HG03025 (cell line): ENCODE results near the gene CEP290.
"Not testable (repeated sequence)": the region's sequence is repeated elsewhere in the genome, so short reads cannot be mapped to it uniquely, and the experiment has no call there.

Experiments
- ATAC-seq: cut with Tn5 transposase; IDR thresholded peaks from one replicate; pipeline ENCODE4 v1.9.1; 2021; ENCODE audit warnings: mild to moderate bottlenecking, moderate library complexity; ENCODE audit not compliant: unreplicated experiment, low FRiP score

Gene CEP290

DNA sequence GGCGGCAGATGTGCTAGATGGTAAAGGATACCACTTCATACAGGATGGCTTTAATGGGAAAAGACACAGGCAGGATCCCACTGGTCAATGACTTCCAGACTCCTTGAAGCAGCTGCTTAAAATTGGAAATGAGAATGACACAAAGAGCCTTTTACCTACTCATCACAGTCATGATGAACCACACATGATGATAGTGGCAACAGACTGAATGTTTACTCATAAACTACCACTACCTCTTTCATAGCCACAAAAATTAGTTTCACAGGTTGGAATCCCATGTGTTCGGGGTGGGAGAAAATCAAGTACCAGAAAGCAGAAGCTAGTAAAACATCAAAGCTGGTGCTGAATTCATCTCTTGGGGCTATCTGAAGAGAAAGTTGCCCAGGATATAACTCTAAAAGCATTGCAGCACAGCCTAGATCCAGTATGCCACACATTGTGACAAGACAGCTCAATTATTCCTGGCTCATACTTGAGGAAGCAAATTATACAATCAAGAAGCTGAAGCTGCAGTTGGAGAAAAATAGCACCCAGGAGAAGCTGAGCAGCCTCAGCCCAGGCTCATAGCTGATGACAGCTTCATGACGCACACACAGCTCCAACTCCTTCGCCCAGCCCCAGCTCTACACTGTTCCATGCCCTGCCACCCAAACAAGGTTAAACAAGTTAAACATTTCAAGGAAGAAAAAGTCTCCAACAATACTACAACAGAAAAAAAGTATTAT, 83.7 kb downstream of the CEP290 start:
- no peak for ATAC-seq

DNA sequence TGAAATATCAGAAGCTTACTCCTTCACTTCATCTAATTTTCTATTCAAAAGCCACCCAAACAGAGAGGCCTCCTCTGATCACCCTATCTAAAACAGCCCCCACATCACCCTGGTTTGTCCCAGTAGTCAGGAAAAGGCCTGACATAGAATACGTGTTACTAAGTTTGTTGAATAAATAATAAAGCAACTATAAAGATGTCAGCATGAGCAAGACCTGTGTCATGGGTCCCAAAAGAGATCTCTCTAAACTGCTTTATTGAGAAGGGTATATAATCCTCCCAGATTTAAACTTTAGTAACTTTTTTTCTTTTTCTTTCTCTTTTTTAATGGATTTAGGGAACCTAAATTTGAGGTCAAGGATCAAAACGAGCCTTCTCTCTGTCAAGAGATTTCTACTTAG, 85.3 kb downstream of the CEP290 start:
- ATAC-seq, result no peak

DNA sequence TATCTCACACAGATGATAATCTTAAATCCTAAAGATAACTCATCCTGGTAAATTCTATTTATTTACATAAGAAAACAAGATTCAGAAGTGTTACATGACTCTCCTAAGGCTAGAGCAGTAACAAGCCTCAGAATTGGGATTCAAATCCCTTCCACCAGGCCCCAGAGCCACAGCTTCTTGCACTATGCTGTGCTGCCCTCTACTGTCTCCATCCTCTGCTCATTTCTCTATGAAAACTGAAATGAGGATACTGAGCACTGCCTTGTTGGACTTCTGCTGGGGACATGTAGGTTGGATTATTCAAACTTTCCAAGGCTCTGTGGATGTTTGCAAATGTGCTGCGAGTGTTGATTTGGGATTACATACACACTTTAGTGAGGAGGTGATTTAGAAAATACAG, 89.2 kb downstream of the CEP290 start:
- ATAC-seq, result peak; percentile 48

DNA sequence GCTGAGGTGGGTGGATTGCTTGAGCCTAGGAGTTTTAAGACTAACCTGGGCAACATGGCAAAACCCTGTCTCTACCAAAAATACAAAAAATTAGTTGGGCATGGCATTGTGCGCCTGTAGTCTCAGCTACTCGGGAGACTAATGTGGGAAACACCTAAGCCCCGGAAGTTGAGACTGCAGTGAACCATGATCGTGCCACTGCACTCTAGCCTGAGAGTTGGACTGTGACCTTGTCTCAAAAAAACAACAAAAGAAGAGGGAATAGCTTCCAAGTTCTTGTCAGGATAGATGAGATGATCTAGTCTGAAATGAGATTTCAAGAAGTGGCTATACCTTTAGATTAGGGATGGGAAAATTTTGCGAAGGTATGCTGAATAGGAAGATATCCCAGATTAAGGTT, 97.9 kb downstream of the CEP290 start:
- ATAC-seq, result no peak

DNA sequence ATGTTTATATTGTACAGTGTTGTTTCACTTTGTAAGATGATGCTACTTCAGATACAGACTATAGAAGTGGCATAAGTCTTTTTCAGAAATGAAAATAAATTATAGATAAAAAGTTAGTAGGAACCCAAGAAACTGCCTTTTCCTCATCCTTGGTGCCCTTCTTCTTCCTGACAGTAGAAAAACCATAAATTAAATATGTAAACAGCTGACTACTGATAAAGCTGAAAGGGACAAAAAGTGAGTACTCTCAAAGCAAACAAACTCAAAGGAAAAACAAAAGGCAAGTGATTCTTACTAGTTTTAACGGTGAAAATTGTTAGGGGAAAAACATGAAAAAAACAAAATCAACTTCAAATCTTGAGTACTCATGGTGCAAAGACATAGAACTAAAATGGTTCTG, 104.1 kb downstream of the CEP290 start:
- no peak for ATAC-seq

DNA sequence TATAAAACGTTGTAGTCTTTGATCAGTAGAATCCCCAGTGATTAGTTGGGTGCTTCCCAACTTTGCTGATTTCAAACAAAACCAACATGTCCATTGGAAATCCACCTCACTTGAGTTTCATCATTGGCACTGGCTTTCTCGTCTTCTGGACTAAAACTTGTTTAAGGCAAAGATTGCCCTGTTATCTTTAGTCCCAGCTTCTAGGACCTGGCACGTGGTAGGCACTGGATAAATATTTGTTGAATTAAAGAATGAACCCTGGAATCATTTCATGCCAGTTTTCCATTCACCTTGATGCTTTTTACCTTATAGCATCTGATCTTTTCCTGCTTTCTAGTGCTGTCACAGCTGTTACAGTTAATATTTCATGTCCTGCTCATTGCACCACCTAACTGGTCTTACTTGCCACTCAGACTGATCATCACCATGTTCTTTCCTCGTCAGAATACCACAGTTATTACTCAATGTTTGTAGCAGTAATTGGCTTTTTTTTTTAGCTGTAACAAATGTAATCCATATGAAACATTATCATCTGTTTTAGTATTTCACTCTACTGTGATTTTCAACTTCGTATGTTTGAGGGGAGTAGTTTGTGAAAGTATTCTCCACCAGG, 105.4 kb downstream of the CEP290 start:
- no peak for ATAC-seq

DNA sequence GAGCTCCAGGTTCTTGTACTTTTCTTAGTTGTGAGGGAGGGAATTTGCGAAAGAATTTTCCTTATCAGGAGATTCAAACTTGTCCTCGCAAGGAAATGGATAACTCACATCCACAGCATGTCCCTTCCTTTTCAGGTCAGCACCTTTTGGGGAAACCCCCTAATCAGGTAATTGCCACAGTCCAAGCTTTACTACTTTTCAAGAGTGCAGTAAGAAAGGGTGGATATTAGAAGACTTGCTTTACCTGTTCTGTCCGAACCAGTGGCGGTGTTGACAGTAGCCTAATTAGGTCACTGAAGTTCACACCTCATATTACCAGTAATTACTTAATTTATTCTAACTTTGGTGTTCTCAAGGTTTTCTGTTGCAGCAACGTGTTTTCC, 106.0 kb downstream of the CEP290 start:
- peak; percentile 20 for ATAC-seq

DNA sequence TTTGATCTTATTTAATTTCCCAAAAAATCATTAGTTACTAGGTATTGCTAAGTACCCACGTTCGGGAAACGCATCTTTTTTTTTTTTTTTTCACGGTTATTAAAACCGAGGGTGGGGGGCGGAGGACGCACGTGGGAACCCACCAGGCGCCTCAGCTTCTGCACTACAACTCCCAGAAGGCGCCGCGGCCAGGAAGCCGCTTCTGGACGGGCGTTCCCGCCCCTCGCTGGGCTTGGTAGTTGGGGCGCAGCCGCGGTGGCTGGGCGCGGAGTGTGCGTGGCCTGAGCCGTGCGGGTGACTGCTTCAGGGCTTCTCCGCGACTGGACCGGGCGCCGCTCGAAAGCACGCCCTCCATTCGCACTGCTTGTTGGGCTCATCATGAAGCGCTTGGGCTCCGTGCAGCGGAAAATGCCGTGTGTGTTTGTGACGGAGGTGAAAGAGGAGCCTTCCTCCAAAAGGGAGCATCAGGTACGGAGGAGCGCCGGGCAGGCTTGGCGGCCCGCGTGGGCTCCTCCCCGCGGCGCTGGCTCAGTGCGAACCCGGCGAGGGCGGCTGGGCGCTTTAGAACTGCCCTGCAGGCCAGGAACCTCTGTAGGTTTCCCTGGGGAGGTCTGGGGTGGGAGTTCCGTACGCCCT, 106.5 kb downstream of the CEP290 start:
- ATAC-seq, result peak; percentile 100

DNA sequence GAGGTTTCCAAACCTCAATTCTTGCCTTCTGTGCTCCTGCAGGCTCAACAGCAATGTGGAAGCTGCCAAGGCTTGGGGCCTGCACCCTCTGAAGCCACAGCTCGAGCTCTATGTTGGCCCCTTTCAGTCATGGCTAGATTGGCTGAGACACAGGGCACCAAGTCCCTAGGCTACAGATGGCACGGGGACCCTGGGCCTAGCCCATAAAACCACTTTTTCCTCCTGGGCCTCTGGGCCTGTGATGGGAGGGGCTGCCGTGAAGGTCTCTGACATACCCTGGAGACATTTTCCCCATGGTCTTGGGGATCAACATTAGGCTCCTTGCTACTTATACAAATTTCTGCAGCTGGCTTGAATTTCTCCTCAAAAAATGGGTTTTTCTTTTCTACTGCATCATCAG, 110.7 kb downstream of the CEP290 start:
- ATAC-seq, result not testable (repeated sequence)

DNA sequence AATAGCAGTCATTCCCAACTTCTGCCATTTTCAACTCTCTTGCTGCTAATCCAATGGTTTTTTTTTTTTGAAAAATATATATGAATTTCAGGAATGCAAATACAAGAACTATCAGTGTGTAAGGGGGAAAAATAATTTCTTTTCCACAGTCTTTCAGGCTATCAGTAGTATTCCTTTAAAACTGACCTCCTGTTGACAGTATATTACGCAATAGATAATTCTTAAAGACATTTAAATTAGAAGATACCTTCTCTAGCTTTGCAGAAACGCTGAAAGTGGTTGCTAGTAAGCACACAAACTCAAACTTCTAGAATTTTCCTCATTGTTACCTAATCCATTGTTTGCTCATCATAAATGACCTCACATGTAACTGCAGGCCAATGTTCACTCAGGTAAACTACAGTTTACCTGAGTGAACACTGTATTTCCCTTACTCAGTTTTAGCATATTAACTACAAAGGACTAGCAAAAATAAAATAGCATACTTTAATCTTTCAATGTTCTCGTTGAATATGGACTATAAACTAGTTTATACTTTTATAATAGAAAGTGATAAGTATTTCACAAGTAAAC, 112.7 kb downstream of the CEP290 start, which contains the start of gene C12orf50:
Gene C12orf50 (minus strand): TSS at position 309 of the 573 bp plus-strand sequence. CDS start 2,439 bp downstream, outside the sequence.
- ATAC-seq, result no peak

DNA sequence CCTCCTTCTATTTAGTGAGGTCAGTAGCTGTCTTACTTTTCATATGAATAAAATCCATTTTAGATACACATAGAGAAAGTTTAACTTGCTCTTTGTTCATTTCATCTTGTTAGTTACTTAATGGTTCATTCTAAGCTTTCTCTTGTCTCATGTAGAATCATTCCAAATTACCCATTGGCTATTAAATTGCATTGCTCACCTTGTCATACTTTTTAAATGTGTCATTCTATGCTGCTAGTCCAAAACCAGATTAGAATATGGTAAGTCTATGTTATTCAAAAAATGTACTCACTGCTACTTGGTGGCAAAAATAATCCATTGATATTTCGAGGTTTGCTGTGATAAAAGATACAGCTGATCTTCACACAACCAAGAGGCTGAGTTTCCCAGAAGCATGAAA, 115.7 kb downstream of the CEP290 start:
- no peak for ATAC-seq

DNA sequence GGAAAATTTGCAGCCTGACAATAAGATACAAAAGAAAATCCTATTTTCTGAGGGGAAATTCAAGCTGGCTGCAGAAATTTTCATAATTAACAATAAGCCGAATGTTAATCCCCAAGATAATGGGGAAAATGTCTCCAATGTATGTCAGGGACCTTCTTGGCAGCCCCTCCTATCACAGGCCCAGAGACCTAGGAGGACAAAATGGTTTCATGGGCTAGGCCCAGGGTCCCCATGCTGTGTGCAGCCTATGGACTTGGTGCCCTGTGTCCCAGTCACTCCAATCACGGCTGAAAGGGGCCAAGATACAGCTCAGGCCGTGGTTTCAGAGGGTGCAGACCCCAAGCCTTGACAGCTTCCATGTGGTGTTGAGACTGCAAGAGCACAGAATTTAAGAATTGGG, 123.9 kb downstream of the CEP290 start:
- no peak for ATAC-seq

DNA sequence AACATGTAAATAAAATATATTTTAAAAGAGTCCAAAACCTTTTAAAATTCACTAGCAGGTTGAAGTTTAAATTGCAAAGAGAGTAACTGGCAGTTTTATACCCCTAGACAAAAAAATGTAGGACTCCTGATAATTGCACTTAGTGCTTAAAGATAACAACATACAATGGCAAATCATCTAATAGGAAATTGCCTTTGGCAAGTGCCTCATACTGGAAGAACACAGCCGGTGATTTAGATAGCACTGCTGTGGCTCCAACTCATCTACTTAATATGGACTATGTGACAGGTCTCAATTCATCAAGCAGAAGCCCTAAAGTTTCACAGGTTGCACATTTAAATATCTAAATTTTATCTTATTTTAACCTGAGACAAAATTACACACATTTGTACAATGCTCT, 126.1 kb downstream of the CEP290 start:
- ATAC-seq, result no peak

DNA sequence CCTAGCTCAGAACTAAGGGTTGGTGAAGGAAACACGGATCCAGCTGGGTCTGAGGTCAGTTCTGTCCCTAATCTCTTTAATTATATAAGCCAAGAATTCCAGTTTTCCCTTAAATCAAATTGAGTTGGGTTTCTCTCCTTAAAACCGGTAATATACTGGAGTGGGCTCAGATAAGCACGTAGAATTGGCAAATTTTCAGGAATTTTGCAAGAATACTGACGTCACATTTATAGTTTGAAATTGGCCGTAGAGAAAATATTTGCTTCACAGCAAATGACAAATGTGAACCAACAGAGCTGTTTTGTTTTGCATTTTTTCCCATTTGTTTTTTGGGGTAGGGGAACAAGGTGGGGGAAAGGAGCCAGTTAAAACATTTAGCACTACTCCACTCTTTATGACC, 130.1 kb downstream of the CEP290 start:
- no peak for ATAC-seq

DNA sequence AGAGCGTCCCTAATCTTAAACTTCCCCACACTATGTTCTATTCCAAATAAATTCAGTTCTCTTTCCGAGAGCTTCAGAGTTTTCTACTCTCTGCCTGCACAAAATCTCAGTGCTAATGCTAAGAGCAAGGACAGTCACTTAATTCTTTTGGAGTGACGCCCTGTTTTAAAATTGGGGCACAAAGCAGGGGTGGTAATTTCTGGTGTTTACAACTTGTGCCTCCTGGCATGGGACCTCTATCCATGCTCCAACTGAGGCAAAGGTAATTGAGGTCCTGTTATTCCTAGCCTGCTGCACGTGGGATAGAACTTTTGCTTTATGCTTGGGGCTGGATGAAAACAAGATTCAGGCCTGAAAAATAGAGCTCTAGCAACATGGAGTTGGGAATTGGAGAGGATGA, 135.5 kb downstream of the CEP290 start:
- no peak for ATAC-seq

DNA sequence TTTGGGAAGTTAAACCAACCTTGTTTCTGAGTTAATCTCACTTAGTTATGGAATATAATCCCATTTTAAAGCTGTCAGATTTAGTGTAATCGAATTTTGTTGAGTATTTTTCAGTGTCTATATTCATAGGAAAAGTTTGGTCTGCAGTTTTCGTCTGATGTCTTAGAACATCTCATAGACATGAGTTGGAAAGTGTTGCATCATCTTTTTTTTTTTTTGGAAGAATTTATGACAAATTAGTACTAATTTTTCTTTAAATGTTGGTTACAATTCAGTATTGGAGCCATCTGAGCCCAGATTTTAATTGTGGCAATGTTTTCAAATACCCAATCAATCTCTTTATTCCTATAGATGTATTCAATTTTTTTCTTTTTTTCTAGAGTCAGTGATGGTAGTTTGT, 140.6 kb downstream of the CEP290 start:
- ATAC-seq, result no peak
